Spleen (tissue), 11 donors: Measurements from ENCODE around the gene RPS6KA2. TPM values are rescaled to one million over a fixed set of nuclear protein-coding genes. Genes with fewer than 3 reads are reported as not detected.

Experiments
- DNase-seq: peaks from one replicate; pipeline ENCODE4 v3.0.0-alpha.2; 2020
- H3K27ac ChIP-seq, 8 donors: fragments of 200-600 bp; sonication (generic) in 7 of 8; 1 replicate in 4 of 8; 2 replicates in 4 of 8; pipeline versions ENCODE4 v1.5.0 to v1.8.0; 2016 to 2021; ENCODE audit warnings: inconsistent platforms in 4 of 8, mild to moderate bottlenecking in 4 of 8, moderate library complexity in 1 of 8
- H3K27me3 ChIP-seq, 7 donors: fragments of 200-600 bp; sonication (generic) in 6 of 7; replicated peaks in 1 of 7; 1 replicate in 4 of 7; 2 replicates in 3 of 7; pipeline versions ENCODE4 v1.5.0 to v1.8.0; 2016 to 2021; ENCODE audit warnings: inconsistent platforms in 3 of 7, mild to moderate bottlenecking in 1 of 7
- H3K36me3 ChIP-seq, 6 donors: fragments of 200-600 bp; sonication (generic) in 5 of 6; 1 replicate in 4 of 6; 2 replicates in 2 of 6; pipeline versions ENCODE4 v1.5.0 to v1.8.0; 2016 to 2021; ENCODE audit warnings: inconsistent platforms in 2 of 6
- H3K4me1 ChIP-seq, 6 donors: fragments of 200-600 bp; sonication (generic) in 5 of 6; 1 replicate in 3 of 6; 2 replicates in 3 of 6; pipeline versions ENCODE4 v1.5.0 to v1.8.0; 2016 to 2021; ENCODE audit warnings: inconsistent platforms in 3 of 6
- H3K4me3 ChIP-seq, 8 donors: fragments of 200-600 bp; sonication (generic) in 7 of 8; 1 replicate in 4 of 8; 2 replicates in 4 of 8; pipeline versions ENCODE4 v1.5.0 to v1.8.0; 2016 to 2021; ENCODE audit warnings: inconsistent platforms in 4 of 8, mild to moderate bottlenecking in 4 of 8, moderate library complexity in 2 of 8
- H3K9me3 ChIP-seq, 8 donors: fragments of 200-600 bp; sonication (generic) in 7 of 8; 1 replicate in 4 of 8; 2 replicates in 4 of 8; pipeline versions ENCODE4 v1.5.0 to v1.8.0; 2016 to 2021; ENCODE audit warnings: inconsistent platforms in 4 of 8
- POLR2A ChIP-seq, 3 donors: fragments of 450-650 bp; IDR thresholded peaks; one replicate each; pipeline ENCODE4 v1.5.1; 2017; ENCODE audit warnings: antibody characterized with exemption in 3 of 3, mild to moderate bottlenecking in 1 of 3
- POLR2AphosphoS5 ChIP-seq, 3 donors: sonication (generic); formaldehyde crosslinking; IDR thresholded peaks; one replicate each; pipeline ENCODE4 v1.5.1; 2017; ENCODE audit warnings: antibody characterized with exemption in 3 of 3
- WGBS, 5 donors: extraction: QIAGEN DNeasy Blood & Tissue Kit in 3 of 5; methylation state at CpG; one replicate each; pipeline versions ENCODE4 v1.1.5 to v1.1.7; 2013 to 2018; 5-methylcytosine and 5-hydroxymethylcytosine counted together
- intact Hi-C: fragments of 100-400 bp; cut with DNase I; formaldehyde crosslinking; loops from one replicate; pipeline ENCODE4 v1.15.0; 2023; ENCODE audit warnings: low total_unique reads
- polyA plus RNA-seq, 3 donors: library from polyadenylated mRNA; stranded (reverse); fragments of 200-250 nt; gene quantifications; one replicate each; pipeline ENCODE4 v1.2.1, GENCODE V29; 2013
- total RNA-seq, 7 donors: library from RNA; depleted of rRNA in 3 of 7; stranded (reverse); fragments of >200 nt in 3 of 7; fragmentation: NEBNext Ultra II Directional in 4 of 7; extraction: Animal tissue kit (Norgen Biotek cat#: 25700) in 4 of 7; gene quantifications; one replicate each; pipeline versions ENCODE4 v1.1.0 to v1.2.1, GENCODE V29; 2016 to 2021
- TF ChIP-seq, protein P1 (sequence below), 11 experiments: fragments of 200-600 bp in 7 of 11; fragments of 450-650 bp in 4 of 11; sonication (generic) in 4 of 11; IDR thresholded peaks in 8 of 11; conservative IDR thresholded peaks in 3 of 11; 1 replicate in 7 of 11; 2 replicates in 4 of 11; pipeline versions ENCODE4 v1.4.0 to v1.8.0; 2016 to 2021; ENCODE audit warnings: antibody characterized with exemption in 11 of 11, inconsistent platforms in 4 of 11, mild to moderate bottlenecking in 1 of 11
- donor health status: healthy with polysubstance abuse.
- donor health status: DM: no; HTN: no; CAD: no; lungs with moderate emphysema.
- donor health status: DM: no; HTN: no; CAD: no.
- donor health status: Bipolar disorder and iron deficiency.
- donor health status: healthy.
- donor health status: DM: no; HTN: no; CAD: no.
- donor health status: DM: yes; HTN: yes; CAD: no.

Gene RPS6KA2
- total and polyA plus RNA-seq, 10 donors, result 7.6 to 123 (median 58.1) TPM

DNA sequence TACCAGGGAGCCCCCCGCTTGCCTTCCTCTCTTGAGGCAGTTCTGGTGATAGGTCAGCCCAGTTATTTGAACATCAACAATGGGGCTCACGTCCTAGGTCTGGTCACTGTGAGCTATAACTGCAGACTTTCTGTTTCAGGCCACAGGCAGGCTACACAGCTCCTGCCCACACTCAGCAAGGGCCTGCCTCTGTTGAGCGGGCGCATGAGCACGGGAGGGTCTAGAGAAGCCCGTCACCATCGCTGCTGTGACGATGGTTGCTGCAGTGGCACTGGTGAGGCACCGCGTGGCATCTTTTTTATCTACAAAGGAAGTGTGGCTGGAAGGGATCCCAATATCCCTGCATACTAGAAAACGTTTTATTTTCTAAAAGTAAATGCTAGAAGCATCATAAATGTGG lies 118.3 kb downstream of the RPS6KA2 start:
- Histone ChIP-seq H3K27ac (no peak overlapping the region), H3K9me3 (no peaks in the 10 kb centered on the region), H3K4me1 (peaks cover 0 to 5% (median 0%) of the 10 kb centered on the region in 6 donors), H3K36me3 (peaks cover 3 to 82% (median 21%) of the 10 kb centered on the region in 6 donors), H3K27me3 (no peaks in the 10 kb centered on the region), H3K4me3 (no peak overlapping the region)
- intact Hi-C loops, result no loop called here
- TF ChIP-seq POLR2A (IDR thresholded peaks at IDR 0.05) (no peak), POLR2AphosphoS5 (IDR thresholded peaks at IDR 0.05) (no peak)
- TF ChIP-seq, protein P1, sequence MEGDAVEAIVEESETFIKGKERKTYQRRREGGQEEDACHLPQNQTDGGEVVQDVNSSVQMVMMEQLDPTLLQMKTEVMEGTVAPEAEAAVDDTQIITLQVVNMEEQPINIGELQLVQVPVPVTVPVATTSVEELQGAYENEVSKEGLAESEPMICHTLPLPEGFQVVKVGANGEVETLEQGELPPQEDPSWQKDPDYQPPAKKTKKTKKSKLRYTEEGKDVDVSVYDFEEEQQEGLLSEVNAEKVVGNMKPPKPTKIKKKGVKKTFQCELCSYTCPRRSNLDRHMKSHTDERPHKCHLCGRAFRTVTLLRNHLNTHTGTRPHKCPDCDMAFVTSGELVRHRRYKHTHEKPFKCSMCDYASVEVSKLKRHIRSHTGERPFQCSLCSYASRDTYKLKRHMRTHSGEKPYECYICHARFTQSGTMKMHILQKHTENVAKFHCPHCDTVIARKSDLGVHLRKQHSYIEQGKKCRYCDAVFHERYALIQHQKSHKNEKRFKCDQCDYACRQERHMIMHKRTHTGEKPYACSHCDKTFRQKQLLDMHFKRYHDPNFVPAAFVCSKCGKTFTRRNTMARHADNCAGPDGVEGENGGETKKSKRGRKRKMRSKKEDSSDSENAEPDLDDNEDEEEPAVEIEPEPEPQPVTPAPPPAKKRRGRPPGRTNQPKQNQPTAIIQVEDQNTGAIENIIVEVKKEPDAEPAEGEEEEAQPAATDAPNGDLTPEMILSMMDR (IDR thresholded peaks at IDR 0.05 in 8 of 11, conservative IDR thresholded peaks at IDR 0.05 in 3 of 11), result no peak
- DNase-seq, result no peak
- 80 to 88% (median 83%) methylated on average over 7 to 11 of the region's 11 CpGs for WGBS, 5 donors

DNA sequence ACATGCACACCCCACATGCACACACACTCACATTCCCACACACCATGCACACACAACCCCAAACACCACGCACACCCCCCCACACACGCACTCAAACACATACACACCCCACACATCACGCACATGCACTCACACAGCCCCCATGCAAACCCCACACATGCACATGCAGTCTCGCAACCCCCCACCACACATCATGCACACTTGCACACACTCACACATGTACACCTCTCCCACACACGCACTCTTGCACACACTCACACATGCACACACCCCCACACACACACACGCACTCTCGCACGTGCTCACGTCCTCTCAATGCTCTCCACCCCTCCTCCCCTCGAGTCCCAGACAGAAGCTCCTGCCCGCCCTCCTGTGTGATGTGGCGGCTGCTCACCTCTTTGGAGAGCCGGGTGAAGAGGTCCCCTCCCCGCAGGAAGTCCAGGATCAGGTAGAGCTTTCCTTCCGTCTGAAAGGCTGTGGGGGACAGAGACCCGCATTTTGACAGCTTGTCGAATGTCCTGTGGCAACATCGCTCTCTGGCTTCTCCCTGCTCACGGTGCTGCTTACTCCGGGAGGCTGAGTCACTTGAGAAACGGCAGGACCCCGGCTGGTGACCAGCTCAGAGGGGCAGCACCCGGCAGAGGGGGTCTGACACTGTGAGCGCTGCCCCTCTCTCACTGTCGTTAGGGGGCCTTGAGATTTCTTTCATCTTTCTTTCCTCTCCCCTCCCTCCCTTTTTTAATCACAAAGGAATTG lies 119.1 kb downstream of the RPS6KA2 start:
- Histone ChIP-seq H3K27me3 (no peaks in the 10 kb centered on the region), H3K4me3 (no peak overlapping the region), H3K4me1 (peaks cover 0 to 4% (median 0%) of the 10 kb centered on the region in 6 donors), H3K36me3 (peaks cover 3 to 82% (median 24%) of the 10 kb centered on the region in 6 donors), H3K9me3 (no peaks in the 10 kb centered on the region), H3K27ac (no peak overlapping the region)
- 86 to 93% (median 90%) methylated on average over 22 to 25 of the region's 25 CpGs for WGBS, 5 donors
- TF ChIP-seq POLR2A (IDR thresholded peaks at IDR 0.05) (no peak), POLR2AphosphoS5 (IDR thresholded peaks at IDR 0.05) (peak in 1 of 3 donors; percentile 11)
- TF ChIP-seq, protein P1 (IDR thresholded peaks at IDR 0.05 in 8 of 11, conservative IDR thresholded peaks at IDR 0.05 in 3 of 11), result no peak
- intact Hi-C loops, result no loop called here
- no peak for DNase-seq

DNA sequence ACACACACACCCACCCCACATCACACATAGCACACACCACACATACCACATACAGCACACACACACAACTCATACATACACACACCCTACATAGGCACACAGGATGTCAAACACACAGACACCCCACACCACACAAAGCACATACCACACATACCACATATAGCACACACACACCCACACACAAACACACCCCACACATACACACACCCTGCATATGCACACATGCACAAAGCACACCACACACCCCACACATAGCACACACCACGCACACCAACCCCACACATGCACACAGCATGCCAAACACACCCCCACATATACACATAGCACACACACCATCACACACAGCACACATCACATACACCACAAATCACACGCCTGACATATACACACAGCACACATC lies 119.7 kb downstream of the RPS6KA2 start:
- WGBS, 5 donors, result 91 to 98% (median 96%) methylated on average over 2 of the region's 2 CpGs
- H3K4me3 ChIP-seq, result no peak overlapping the region
- DNase-seq, result no peak
- no peaks in the 10 kb centered on the region for H3K9me3 ChIP-seq
- H3K27me3 ChIP-seq, result no peaks in the 10 kb centered on the region
- no peak overlapping the region for H3K27ac ChIP-seq
- intact Hi-C loops, result no loop called here
- TF ChIP-seq POLR2A (IDR thresholded peaks at IDR 0.05), result no peak
- TF ChIP-seq, protein P1 (IDR thresholded peaks at IDR 0.05 in 8 of 11, conservative IDR thresholded peaks at IDR 0.05 in 3 of 11), result no peak
- peaks cover 3 to 87% (median 25%) of the 10 kb centered on the region in 6 donors for H3K36me3 ChIP-seq
- H3K4me1 ChIP-seq, result no peaks in the 10 kb centered on the region

DNA sequence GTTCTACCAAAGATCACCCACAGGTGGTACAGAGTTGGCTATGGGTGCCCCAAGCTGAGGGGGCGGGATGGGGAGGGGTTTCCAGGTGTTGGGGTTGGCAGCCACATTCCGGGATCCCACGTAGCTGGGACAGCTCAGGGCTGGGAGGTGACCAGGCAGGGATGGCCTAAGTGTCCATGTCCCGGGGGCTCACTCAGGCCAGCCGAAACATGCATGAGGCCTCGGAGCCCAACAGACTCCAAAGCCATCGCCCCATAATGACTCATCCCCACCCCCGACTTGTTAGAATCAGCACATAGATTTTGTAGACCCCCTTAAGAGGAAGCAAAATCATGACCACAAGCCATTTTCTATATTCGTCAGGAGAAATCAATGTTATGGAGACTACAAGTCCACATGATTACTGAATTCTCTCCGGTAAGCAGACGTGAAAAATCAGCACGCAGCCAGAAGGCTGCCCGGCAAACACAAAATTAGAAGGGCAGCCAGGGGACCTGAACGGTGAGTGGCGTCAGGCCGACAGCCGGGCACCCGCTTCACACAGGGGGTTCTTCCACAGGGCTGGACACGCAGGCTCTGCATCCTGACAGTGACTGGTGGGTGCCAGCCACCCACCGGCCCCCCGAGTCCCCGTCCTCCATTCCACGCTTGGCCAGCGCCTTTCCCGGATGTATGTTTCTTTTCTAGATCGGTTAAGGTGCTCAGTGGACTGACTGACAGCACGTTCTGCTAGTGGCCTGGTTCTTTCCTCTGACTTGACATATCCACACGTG lies 121.7 kb downstream of the RPS6KA2 start:
- no peak for DNase-seq
- intact Hi-C loops, result no loop called here
- H3K36me3 ChIP-seq, result peaks cover 3 to 97% (median 28%) of the 10 kb centered on the region in 6 donors
- no peaks in the 10 kb centered on the region for H3K4me1 ChIP-seq
- H3K27ac ChIP-seq, result no peak overlapping the region
- WGBS, 5 donors, result 91 to 96% (median 95%) methylated on average over 27 to 28 of the region's 28 CpGs
- H3K9me3 ChIP-seq, result no peaks in the 10 kb centered on the region
- TF ChIP-seq POLR2AphosphoS5 (IDR thresholded peaks at IDR 0.05) (no peak), POLR2A (IDR thresholded peaks at IDR 0.05) (no peak)
- TF ChIP-seq, protein P1 (IDR thresholded peaks at IDR 0.05 in 8 of 11, conservative IDR thresholded peaks at IDR 0.05 in 3 of 11), result no peak
- H3K4me3 ChIP-seq, result no peak overlapping the region
- no peaks in the 10 kb centered on the region for H3K27me3 ChIP-seq
